Suprapubic skin (tissue), 4 donors: Measurements from ENCODE around the gene SCD5. TPM values are rescaled to one million over a fixed set of nuclear protein-coding genes. Genes with fewer than 3 reads are reported as not detected.

Experiments used
- DNase-seq, 2 donors: peaks; one replicate each; pipeline ENCODE4 v3.0.0-alpha.2; 2019; ENCODE audit warnings: low spot score in 2 of 2
- H3K27ac ChIP-seq: fragments of 200-600 bp; sonication (generic); one replicate; pipeline ENCODE4 v1.5.1; 2019
- H3K27me3 ChIP-seq: fragments of 200-600 bp; sonication (generic); one replicate; pipeline ENCODE4 v1.5.1; 2019
- H3K36me3 ChIP-seq: fragments of 200-600 bp; sonication (generic); one replicate; pipeline ENCODE4 v1.5.1; 2019
- H3K4me1 ChIP-seq: fragments of 200-600 bp; sonication (generic); one replicate; pipeline ENCODE4 v1.5.1; 2019
- H3K4me3 ChIP-seq: fragments of 200-600 bp; sonication (generic); one replicate; pipeline ENCODE4 v1.5.1; 2019; ENCODE audit warnings: mild to moderate bottlenecking
- H3K9me3 ChIP-seq: fragments of 200-600 bp; sonication (generic); one replicate; pipeline ENCODE4 v1.5.1; 2019
- EP300 ChIP-seq: sonication (generic); formaldehyde crosslinking; IDR thresholded peaks from one replicate; pipeline ENCODE4 v1.6.1; 2017; ENCODE audit warnings: antibody characterized with exemption
- POLR2A ChIP-seq, 2 donors: fragments of 450-650 bp; IDR thresholded peaks; one replicate each; pipeline ENCODE4 v1.6.1; 2017; ENCODE audit warnings: antibody characterized with exemption in 2 of 2, mild to moderate bottlenecking in 2 of 2, moderate library complexity in 2 of 2
- POLR2AphosphoS5 ChIP-seq, 3 donors: sonication (generic); formaldehyde crosslinking; IDR thresholded peaks; one replicate each; pipeline ENCODE4 v1.6.1; 2017; ENCODE audit warnings: antibody characterized with exemption in 3 of 3
- WGBS: methylation state at CpG from one replicate; pipeline ENCODE4 v1.1.5; 2018; 5-methylcytosine and 5-hydroxymethylcytosine counted together
- total RNA-seq, 4 donors: library from RNA; depleted of rRNA; stranded (reverse); fragments of >200 nt; gene quantifications; one replicate each; pipeline ENCODE4 v1.1.0, GENCODE V29; 2016
- TF ChIP-seq, protein P1 (sequence below), 2 donors: fragments of 200-600 bp in 1 of 2; fragments of 450-650 bp in 1 of 2; sonication (generic) in 1 of 2; IDR thresholded peaks; one replicate each; pipeline ENCODE4 v1.5.1; 2016 to 2019; ENCODE audit warnings: antibody characterized with exemption in 2 of 2, mild to moderate bottlenecking in 1 of 2, moderate library complexity in 1 of 2

SCD5 gene
- total RNA-seq, 4 donors from 2014 or later: 5.6 to 13.2 (median 7.6) TPM

DNA sequence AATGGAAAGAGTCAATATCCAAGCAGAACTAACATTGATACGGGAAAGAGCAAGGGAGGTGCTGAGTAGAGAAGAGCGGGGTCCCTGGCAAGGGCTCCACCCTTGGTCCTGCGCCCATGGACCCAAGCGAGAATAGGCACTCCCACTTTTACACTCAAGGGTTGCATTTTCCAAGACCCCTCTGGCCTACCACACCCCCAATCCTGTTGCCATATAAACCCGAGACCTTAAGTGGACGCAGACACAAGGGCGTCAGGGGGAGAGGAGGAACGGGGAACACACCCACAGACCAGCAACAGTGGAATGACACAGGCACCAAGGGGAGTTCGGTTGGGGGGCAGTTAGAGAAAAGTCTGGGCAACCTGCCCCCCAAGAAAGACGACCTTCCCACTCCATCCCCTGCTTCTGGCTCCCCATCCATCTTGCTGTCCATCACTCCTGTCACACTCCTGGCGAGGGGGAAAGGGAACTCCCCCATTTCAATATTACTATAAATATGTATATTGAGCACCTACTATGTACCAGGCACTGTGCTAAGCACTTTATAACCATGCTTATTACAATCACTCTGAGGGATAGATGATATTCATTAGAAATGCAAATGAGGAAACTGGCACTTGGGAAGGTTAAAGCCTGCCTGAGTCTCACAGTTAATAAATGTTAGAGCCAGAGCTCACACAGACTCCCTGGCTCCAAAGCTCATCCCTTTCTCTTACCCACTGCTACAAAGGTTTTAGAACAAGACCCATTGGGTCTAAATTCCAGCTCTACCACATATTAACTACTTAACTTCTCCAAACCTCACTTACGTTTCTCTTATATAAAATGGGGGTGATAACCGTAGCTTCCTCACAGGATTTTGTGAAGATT, 51.7 kb downstream of the SCD5 start:
- no peak for DNase-seq
- Histone ChIP-seq H3K27ac (no peak overlapping the region), H3K27me3 (no peaks in the 10 kb centered on the region), H3K4me3 (no peak overlapping the region), H3K36me3 (no peaks in the 10 kb centered on the region), H3K9me3 (no peaks in the 10 kb centered on the region), H3K4me1 (peaks cover 5% of the 10 kb centered on the region)
- TF ChIP-seq POLR2A (IDR thresholded peaks at IDR 0.05) (no peak), POLR2AphosphoS5 (IDR thresholded peaks at IDR 0.05) (no peak), EP300 (no peak)
- TF ChIP-seq, protein P1, sequence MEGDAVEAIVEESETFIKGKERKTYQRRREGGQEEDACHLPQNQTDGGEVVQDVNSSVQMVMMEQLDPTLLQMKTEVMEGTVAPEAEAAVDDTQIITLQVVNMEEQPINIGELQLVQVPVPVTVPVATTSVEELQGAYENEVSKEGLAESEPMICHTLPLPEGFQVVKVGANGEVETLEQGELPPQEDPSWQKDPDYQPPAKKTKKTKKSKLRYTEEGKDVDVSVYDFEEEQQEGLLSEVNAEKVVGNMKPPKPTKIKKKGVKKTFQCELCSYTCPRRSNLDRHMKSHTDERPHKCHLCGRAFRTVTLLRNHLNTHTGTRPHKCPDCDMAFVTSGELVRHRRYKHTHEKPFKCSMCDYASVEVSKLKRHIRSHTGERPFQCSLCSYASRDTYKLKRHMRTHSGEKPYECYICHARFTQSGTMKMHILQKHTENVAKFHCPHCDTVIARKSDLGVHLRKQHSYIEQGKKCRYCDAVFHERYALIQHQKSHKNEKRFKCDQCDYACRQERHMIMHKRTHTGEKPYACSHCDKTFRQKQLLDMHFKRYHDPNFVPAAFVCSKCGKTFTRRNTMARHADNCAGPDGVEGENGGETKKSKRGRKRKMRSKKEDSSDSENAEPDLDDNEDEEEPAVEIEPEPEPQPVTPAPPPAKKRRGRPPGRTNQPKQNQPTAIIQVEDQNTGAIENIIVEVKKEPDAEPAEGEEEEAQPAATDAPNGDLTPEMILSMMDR (IDR thresholded peaks at IDR 0.05): no peak
- WGBS: 88% methylated on average over 12 of the region's 13 CpGs

DNA sequence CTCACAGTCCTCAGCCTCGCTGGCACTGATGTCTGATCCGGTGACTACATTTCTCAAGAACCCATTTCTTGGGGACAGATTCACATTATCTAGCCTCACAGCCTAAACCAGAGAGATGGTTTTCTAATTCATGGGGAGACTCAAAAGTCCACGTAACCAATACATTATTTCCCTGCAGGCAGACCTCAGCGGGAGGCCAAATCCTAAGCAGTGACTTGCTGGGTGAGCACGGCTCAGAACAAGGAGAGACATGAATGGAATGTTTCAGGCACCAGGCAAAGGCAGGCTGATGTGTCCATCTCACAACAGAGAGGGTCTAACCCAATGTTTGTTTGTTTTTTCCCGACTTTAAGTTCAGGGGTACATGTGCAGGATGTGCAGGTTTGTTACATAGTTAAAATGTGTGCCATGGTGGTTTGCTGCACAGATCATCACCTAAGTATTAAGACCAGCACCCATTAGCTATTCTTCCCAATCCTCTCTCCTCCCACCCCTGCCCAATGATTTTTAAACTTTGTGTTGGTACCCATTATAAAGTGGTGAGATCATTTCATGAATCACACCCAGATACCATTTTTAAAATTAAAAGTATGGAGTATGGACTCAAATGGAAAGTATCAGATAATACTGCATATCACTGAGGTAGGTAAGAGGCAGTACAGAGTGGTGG, 53.3 kb downstream of the SCD5 start:
- DNase-seq: no peak
- Histone ChIP-seq H3K36me3 (no peaks in the 10 kb centered on the region), H3K27ac (no peak overlapping the region), H3K9me3 (no peaks in the 10 kb centered on the region), H3K4me1 (peaks cover 5% of the 10 kb centered on the region), H3K4me3 (no peak overlapping the region), H3K27me3 (no peaks in the 10 kb centered on the region)
- TF ChIP-seq POLR2A (IDR thresholded peaks at IDR 0.05) (no peak), POLR2AphosphoS5 (IDR thresholded peaks at IDR 0.05) (no peak), EP300 (no peak)
- TF ChIP-seq, protein P1 (IDR thresholded peaks at IDR 0.05): no peak
- 61% methylated on average over 6 of the region's 6 CpGs for WGBS

DNA sequence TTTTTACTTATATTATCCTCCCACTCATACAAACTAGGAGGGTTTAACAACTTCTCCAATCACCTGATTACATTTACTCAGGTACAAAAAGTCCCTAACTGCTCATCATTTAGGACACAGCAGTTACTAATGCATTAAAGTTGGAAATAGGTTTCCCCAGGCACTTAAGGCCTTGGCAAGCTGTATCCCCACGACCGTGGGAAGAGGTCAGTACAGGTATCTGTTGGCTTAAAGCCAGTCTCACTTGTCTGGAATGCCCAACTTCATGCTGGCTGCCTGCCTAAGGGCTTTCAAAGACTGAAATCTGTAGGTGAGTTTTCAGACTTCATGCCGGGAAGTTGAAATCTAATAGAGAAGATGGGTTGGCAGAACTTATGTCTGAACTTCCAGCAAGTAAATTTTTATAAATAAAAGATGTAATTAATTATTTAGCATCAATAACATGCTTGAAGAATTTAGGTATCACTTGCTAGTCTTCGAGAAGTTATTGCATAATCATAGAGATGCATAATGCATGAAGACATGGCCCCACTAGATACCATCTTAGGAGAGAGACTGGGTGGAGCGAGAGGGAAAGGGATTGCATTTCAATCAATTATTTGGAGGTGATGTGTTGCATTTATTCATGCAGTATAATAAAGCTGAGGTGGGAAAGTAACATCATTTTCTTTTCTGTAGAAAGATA, 54.2 kb downstream of the SCD5 start:
- H3K4me1 ChIP-seq: peaks cover 5% of the 10 kb centered on the region
- TF ChIP-seq, protein P1 (IDR thresholded peaks at IDR 0.05): no peak
- TF ChIP-seq POLR2AphosphoS5 (IDR thresholded peaks at IDR 0.05) (no peak), EP300 (no peak), POLR2A (IDR thresholded peaks at IDR 0.05) (no peak)
- DNase-seq: no peak
- WGBS: 51% methylated on average over 5 of the region's 5 CpGs
- H3K4me3 ChIP-seq: no peak overlapping the region
- no peaks in the 10 kb centered on the region for H3K36me3 ChIP-seq
- H3K27ac ChIP-seq: no peak overlapping the region
- H3K9me3 ChIP-seq: no peaks in the 10 kb centered on the region
- H3K27me3 ChIP-seq: no peaks in the 10 kb centered on the region

DNA sequence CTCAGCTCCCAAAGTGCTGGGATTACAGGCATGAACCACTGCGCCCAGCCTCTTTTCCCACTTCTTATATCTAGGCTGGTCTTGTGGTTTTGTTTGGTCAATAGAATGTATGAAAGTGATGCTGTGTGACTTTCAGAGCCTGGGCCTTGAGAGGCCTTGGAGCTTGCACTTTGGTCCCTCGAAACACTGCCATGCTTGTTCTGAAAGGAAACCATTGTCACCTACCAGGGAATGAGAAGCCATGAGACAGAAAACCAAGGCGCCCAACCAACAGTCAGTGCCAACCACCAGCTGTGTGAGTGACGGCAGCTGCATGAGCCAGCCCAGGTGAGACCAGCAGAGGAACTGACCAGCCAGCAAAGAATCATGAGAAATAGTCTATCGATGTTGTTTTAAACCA, 57.4 kb downstream of the SCD5 start:
- no peaks in the 10 kb centered on the region for H3K9me3 ChIP-seq
- DNase-seq: no peak
- no peak overlapping the region for H3K27ac ChIP-seq
- TF ChIP-seq POLR2A (IDR thresholded peaks at IDR 0.05) (no peak), POLR2AphosphoS5 (IDR thresholded peaks at IDR 0.05) (no peak), EP300 (no peak)
- TF ChIP-seq, protein P1 (IDR thresholded peaks at IDR 0.05): no peak
- no peak overlapping the region for H3K4me3 ChIP-seq
- no peaks in the 10 kb centered on the region for H3K27me3 ChIP-seq
- no peaks in the 10 kb centered on the region for H3K36me3 ChIP-seq
- H3K4me1 ChIP-seq: peaks cover 5% of the 10 kb centered on the region
- WGBS: 96% methylated on average over 5 of the region's 5 CpGs
